GM12865 (cell line): Measurements from ENCODE around the gene IFNAR2.
"Not testable (repeated sequence)": the region's sequence is repeated elsewhere in the genome, so short reads cannot be mapped to it uniquely, and the experiment has no call there.

Experiments
- DNase-seq: peaks from one replicate; pipeline ENCODE4 v3.0.0; 2010; ENCODE audit warnings: low read depth
- H3K4me3 ChIP-seq: 2 replicates; pipeline ENCODE4 v1.5.1; 2011; ENCODE audit warnings: mild to moderate bottlenecking, low read depth, low read length, control low read depth
- CTCF ChIP-seq: IDR thresholded peaks from 2 replicates; pipeline ENCODE4 v1.5.1; 2011; ENCODE audit warnings: low read length, control low read depth, low read depth, inconsistent platforms; ENCODE audit not compliant: insufficient read depth; ENCODE audit errors: missing control alignments

IFNAR2 gene

DNA sequence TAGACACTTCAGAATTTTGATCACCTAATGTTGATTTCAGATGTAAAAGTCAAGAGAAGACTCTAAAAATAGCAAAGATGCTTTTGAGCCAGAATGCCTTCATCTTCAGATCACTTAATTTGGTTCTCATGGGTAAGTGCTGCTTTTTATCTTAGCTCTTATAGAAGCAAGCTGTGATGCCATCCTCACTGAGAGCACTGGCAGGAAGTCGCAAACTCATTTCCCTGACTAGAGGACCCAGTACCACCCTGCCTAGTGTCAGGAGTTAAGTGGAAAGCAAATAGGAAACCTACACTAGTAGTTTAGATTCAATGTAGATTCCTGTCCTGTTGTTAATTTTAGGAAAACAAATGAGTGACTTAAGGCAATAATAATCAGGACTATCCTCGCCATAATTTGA lies 12.1 kb downstream of the IFNAR2 start:
- no peak for DNase-seq
- TF ChIP-seq CTCF: no peak

GRCh38 chr21:33242846-33243245 lies 13.1 kb downstream of the IFNAR2 start:
- not testable (repeated sequence) for DNase-seq, H3K4me3 ChIP-seq

More for the DNA sequence above, 12.1 kb downstream of the IFNAR2 start:
- no peak overlapping the region for H3K4me3 ChIP-seq

DNA sequence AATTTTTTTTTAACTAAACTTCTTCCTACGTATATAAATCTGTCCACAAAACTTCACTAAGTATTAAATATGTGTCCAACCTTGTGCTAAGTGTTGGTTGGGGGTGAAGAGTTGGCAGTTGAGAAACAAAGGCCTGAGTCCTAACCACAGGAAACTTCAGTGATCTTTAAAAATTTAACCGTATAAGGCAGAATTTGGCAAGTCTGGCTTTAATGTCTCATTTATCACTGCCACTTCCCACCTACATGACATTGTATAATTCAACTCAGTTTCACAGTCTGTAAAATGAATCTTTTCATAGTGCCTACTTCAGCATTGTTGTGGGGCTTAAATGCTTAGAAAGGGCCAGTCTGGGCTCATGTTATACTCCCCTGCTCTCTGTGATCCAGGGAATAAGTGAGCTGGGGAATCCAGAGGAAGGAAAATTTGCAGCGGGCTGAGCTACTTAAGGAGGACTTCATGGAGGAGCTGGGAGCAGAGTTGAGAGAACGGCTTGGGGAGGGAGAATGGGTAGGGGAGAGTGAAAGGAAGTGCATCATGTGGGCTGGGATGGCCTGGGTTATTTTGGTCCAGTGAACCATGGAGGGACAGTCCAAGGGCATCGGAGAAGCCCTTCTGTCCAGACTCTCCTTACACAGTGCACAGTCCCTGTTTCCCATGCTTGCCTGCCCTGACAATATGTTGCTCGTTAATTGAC lies 14.5 kb downstream of the IFNAR2 start:
- DNase-seq: no peak
- H3K4me3 ChIP-seq: no peak overlapping the region
- TF ChIP-seq CTCF: no peak

DNA sequence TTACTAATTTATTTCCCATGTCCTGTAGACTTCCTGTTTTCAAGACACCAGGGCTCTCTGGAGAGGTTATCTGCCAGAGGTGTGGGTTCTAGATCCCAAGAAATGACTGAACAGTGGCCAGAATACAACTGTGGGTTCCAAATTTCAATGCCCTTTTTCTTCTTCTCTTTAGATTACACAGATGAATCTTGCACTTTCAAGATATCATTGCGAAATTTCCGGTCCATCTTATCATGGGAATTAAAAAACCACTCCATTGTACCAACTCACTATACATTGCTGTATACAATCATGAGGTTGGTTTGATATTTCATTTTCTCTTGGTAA lies 15.0 kb downstream of the IFNAR2 start:
- TF ChIP-seq CTCF: no peak
- no peak for DNase-seq
- no peak overlapping the region for H3K4me3 ChIP-seq

- H3K4me3 ChIP-seq: no peak overlapping the region
- no peak for TF ChIP-seq CTCF
- DNase-seq: no peak
These were observed 15.7 kb downstream of the IFNAR2 start for GRCh38 chr21:33245289-33245918.

DNA sequence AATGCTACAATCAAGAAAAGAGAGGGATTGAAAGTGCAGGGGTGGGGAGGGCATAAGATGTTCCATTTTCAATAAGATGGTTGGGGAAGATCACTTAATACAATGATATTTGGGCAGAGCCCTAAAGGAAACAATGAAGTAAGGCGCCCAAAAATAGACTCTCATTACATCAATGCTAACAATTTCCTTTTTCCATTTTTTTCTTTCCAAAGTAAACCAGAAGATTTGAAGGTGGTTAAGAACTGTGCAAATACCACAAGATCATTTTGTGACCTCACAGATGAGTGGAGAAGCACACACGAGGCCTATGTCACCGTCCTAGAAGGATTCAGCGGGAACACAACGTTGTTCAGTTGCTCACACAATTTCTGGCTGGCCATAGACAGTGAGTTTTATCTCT lies 16.8 kb downstream of the IFNAR2 start:
- no peak overlapping the region for H3K4me3 ChIP-seq
- no peak for TF ChIP-seq CTCF
- no peak for DNase-seq

DNA sequence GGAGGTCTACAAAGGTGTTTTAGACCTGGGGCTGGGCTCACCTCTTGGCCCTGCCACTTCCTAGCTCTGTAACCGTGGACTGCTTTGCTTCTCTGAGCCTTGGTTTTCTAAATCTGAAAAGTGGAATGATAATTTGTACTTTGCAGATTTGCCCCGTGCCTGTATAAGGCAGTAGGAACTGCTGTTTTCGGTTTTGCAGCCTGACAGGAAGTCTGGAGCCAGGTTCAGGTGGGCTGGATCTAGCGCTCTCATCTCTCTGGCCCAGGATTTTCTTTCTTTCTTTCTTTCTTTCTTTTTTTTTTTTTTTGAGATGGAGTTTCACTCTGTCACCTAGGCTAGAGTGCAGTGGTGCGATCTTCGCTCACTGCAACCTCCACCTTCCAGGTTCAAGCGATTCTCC lies 17.2 kb downstream of the IFNAR2 start:
- no peak for TF ChIP-seq CTCF

More for the DNA sequence above, 17.2 kb downstream of the IFNAR2 start:
- no peak for DNase-seq
- no peak overlapping the region for H3K4me3 ChIP-seq
